Ecto neural progenitor cell (in vitro differentiated cells): ENCODE results near the gene CTDSPL2.
"Not testable (repeated sequence)": the region's sequence is repeated elsewhere in the genome, so short reads cannot be mapped to it uniquely, and the experiment has no call there.

Experiments
- DNase-seq: peaks from one replicate; pipeline ENCODE4 v3.0.0-alpha.2; 2018; ENCODE audit warnings: low spot score

The CTDSPL2 gene

GRCh38 chr15:44541282-44541958 is 114.0 kb downstream of the CTDSPL2 start:
- no peak for DNase-seq

GRCh38 chr15:44542596-44542995 is 115.2 kb downstream of the CTDSPL2 start:
- DNase-seq = no peak

DNA sequence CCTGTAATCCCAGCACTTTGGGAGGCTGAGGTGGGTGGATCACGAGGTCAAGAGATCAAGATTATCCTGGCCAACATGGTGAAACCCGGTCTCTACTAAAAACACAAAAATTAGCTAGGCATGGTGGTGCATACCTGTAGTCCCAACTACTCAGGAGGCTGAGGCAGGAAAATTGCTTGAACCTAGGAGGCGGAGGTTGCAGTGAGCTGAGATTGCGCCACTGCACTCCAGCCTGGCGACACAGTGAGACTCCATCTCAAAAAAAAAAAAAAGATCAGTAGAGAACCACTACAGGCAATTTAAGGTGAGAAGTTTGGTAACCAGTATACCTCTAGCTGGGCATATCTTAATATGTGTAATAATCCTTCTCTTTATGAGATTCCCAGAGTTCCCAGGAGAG is 117.3 kb downstream of the CTDSPL2 start:
- not testable (repeated sequence) for DNase-seq

DNA sequence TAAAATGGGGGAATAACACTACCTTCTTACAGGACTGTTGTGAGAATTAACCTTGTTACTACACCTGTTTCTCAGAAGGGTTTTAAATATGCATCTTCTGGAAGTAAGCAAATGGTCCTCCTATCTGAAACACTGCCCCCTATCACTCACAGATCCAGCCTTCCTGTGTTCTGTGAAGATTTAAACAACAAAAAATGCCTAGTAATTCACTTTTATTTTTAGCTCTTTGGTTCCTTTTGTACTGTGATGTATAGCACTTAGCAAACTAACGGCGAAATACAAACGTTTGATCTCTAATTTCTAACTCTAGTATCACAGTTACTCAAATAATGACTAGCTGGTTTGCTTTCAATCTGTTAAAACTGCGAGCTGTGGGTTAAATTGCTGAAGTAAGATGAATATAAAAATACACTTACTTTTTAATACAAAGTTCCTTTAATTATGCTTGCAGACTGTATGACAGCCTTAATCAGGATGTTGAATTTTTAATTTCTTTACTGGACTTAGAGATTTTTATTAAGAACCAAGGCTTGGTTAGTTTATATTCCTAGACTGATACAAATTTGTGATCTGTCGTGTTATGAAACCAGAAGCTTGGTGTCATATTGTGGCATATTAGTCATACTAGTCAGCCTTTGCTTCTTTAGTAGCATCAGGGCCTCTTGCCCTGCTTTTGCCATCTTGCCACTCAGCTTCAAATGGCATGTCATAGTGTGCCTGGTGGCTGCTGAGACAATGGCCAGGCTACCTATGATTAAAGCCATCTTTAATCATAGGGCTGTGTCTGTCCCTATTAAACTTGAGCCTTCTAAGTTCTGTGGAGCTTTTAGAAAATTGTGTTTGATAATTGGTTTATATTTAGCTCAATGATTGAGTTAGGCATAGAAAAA is 118.7 kb downstream of the CTDSPL2 start:
- DNase-seq = no peak

DNA sequence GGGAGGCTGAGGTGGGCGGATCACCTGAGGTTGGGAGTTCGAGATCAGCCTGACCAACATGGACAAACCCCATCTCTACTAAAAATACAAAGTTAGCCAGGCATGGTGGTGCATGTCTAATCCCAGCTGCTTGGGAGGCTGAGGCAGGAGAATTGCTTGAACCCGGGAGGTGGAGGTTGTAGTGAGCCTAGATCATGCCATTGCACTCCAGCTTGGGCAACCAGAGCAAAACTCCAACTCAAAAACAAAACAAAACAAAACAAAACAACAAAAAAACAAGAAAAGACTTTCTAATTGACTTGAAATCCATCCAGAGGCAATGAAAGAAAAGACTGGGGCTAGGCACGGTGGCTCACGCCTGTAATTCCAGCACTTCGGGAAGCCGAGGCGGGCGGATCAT is 121.7 kb downstream of the CTDSPL2 start:
- not testable (repeated sequence) for DNase-seq

- DNase-seq = no peak
These were observed 122.8 kb downstream of the CTDSPL2 start for GRCh38 chr15:44550256-44550655.

- no peak for DNase-seq
These were observed 123.3 kb downstream of the CTDSPL2 start for GRCh38 chr15:44550734-44551133.

DNA sequence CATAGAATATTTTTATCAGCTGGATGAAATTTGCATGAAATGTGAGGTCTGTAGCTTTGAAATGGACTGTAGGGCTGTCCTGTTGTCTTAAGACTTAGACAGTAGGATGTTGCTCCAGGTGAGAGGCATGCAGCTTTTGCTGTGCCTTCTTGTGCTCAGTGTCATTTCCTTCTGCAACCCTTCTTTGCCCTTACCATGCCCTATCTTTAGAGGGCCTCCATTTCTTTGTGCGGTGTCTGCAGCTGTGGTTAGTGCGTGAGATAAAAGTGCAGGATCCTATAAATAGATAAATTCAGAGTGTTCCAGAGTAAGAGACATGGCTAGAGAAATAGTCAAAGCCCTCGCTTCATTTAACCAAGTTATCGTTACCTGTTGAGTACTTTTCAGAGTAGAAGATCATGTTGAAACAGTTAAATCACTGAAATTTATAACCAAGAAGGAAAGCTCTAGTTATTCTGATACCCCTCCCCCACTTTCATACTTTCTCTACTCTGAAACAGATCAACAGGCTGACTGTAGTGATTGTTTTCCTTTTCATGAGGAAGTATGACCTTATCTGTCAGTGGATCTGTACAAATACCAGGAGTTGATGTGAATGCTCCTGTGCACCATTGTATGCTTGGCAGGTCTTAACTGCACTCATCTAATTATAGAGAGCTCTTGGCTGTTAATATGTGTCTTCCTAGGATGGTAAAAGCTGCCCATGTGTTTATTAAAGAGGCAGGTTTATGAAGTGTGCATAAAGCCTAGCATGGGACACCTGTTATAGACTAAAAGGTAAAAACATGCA is 127.7 kb downstream of the CTDSPL2 start:
- DNase-seq = no peak

- not testable (repeated sequence) for DNase-seq
These were observed 133.5 kb downstream of the CTDSPL2 start for GRCh38 chr15:44560926-44561325.

- DNase-seq = no peak
These were observed 138.1 kb downstream of the CTDSPL2 start for GRCh38 chr15:44565387-44566154.

DNA sequence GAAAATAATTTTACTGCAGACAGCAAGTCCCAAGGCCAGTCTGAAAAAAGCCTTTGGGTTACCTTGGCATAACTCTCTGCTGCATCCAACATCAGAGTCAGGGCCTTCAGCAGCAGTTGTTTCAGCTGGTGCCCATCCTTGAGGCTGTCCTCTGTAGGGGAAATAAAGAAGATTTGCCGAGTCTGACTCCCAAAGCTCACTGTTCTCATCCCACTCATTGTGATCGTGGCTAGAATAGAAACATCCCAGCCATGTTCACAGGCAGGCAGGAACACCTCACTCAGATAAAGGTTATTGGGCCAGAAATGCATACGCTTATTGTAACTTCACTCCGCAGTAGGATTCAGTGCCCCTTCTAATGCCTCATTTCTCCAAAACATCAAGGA is 138.7 kb downstream of the CTDSPL2 start:
- DNase-seq = no peak

- DNase-seq = no peak
These were observed 140.9 kb downstream of the CTDSPL2 start for GRCh38 chr15:44568338-44568737.

DNA sequence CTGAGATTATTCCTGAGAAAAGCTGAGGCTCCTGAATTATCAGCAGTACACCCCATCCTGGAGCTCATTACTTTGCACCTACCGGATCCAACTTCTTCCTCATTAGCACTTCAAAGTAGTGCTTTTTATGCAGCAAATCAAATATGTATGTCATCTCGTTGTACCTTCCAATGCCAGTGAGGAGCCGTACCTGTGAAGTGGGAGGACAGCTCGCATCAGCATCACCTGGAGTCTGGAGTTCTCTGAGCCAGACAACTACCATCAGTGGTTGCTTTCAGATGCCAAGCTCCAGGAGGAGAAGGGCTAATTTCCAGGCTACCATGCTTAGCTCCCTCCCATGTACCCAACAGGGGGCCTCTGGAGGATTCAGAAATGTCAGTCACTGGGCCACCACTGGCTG is 141.9 kb downstream of the CTDSPL2 start:
- DNase-seq = no peak

DNA sequence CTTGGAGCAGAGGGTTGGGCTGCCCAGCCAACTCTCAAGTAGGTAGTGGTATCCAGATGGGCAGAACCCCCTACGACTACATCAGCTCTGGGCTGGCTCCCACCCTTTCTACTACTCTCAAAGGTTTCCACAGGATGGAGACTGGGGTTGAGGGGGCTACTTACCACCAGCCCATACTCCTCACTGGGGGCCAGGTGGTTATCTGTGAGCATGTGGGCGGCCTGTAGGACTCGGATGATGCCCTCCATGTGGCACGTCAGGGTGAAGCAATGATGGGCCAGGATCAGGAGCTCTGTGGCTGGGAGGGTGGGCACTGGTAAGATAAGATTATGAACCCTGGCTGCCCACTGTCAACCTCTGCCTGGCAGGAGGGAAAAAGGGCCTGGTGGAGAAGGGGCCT is 142.9 kb downstream of the CTDSPL2 start:
- DNase-seq = no peak

DNA sequence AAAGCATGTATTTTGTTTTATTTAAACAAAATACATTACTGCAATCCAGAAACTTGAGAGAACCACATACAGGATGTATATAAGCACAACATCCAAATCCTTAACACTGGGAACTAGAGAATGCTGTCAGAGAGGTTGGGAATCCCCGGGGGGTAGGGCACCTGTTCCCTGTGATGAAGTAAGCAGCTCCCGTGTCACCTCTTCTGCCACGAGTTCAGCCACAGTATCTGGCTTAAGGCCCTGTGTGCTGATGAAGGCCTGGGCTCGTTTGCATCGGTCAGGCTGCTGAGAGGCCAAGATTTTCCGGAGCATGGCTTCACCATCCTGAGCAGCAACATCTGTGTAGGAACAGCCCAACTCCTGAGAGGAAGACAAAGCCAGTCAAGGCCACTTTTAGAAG is 146.0 kb downstream of the CTDSPL2 start:
- no peak for DNase-seq

- no peak for DNase-seq
These were observed 147.3 kb downstream of the CTDSPL2 start for GRCh38 chr15:44574734-44575133.
